NAMALWA (cell line): ENCODE results near the gene CHP2.
"Not testable (repeated sequence)": the region's sequence is repeated elsewhere in the genome, so short reads cannot be mapped to it uniquely, and the experiment has no call there.

Source experiments
- DNase-seq: peaks from one replicate; pipeline ENCODE4 v3.0.0-alpha.2; 2015; ENCODE audit warnings: low spot score

Gene CHP2

GRCh38 chr16:23754594-23755483, at the start of gene CHP2:
TSS of gene CHP2 (plus strand) at chr16:23755026. CDS start at chr16:23755050, 24 bp downstream.
- no peak for DNase-seq

- no peak for DNase-seq
Measured at GRCh38 chr16:23705517-23705902, 49.3 kb upstream of the CHP2 start.

GRCh38 chr16:23706439-23706838, 48.4 kb upstream of the CHP2 start:
- no peak for DNase-seq

GRCh38 chr16:23709536-23709935, 45.3 kb upstream of the CHP2 start:
- DNase-seq: no peak

GRCh38 chr16:23710008-23710407, 44.8 kb upstream of the CHP2 start:
- DNase-seq: no peak

GRCh38 chr16:23710504-23710903, 44.3 kb upstream of the CHP2 start:
- no peak for DNase-seq

GRCh38 chr16:23711785-23712184, 43.0 kb upstream of the CHP2 start:
- no peak for DNase-seq

GRCh38 chr16:23712976-23713375, 41.9 kb upstream of the CHP2 start, which contains the start of gene ERN2:
TSS of gene ERN2 (minus strand) at chr16:23713222. CDS start at chr16:23713187, 35 bp downstream.
- DNase-seq: no peak

GRCh38 chr16:23716484-23716883, 38.3 kb upstream of the CHP2 start:
- no peak for DNase-seq

GRCh38 chr16:23722613-23723240, 32.1 kb upstream of the CHP2 start:
- DNase-seq: not testable (repeated sequence)

- no peak for DNase-seq
Measured at GRCh38 chr16:23724096-23724784, 30.6 kb upstream of the CHP2 start.

- DNase-seq: no peak
Measured at GRCh38 chr16:23724785-23725131, 30.1 kb upstream of the CHP2 start.

GRCh38 chr16:23726710-23727109, 28.1 kb upstream of the CHP2 start:
- DNase-seq: no peak

GRCh38 chr16:23728112-23728477, 26.7 kb upstream of the CHP2 start:
- DNase-seq: no peak

GRCh38 chr16:23729503-23730424, 25.1 kb upstream of the CHP2 start:
- no peak for DNase-seq

- DNase-seq: no peak
Measured at GRCh38 chr16:23734176-23734893, 20.5 kb upstream of the CHP2 start.

GRCh38 chr16:23737423-23738028, 17.3 kb upstream of the CHP2 start:
- DNase-seq: not testable (repeated sequence)

GRCh38 chr16:23739516-23739915, 15.3 kb upstream of the CHP2 start:
- DNase-seq: no peak

GRCh38 chr16:23741675-23742303, 13.0 kb upstream of the CHP2 start:
- DNase-seq: no peak

- no peak for DNase-seq
Measured at GRCh38 chr16:23742766-23743165, 12.1 kb upstream of the CHP2 start.
